Duodenal mucosa (tissue), 2 donors: ENCODE data around the gene DMTF1.

ENCODE experiments used
- H3K27ac ChIP-seq: one replicate; pipeline ENCODE4 v1.7.0; 2013; ENCODE audit warnings: low read depth, low read length
- H3K27me3 ChIP-seq, 2 donors: one replicate each; pipeline ENCODE4 v1.7.0; 2013; ENCODE audit warnings: low read length in 2 of 2, control low read depth in 1 of 2; ENCODE audit not compliant: insufficient read depth in 2 of 2, control insufficient read depth in 1 of 2
- H3K36me3 ChIP-seq, 2 donors: one replicate each; pipeline ENCODE4 v1.7.0; 2013; ENCODE audit warnings: low read length in 2 of 2, control low read depth in 1 of 2; ENCODE audit not compliant: insufficient read depth in 2 of 2, control insufficient read depth in 1 of 2
- H3K4me1 ChIP-seq, 2 donors: one replicate each; pipeline ENCODE4 v1.7.0; 2013; ENCODE audit warnings: low read length in 2 of 2, control low read depth in 1 of 2; ENCODE audit not compliant: insufficient read depth in 2 of 2, control insufficient read depth in 1 of 2
- H3K4me3 ChIP-seq, 2 donors: one replicate each; pipeline ENCODE4 v1.7.0; 2013; ENCODE audit warnings: low read length in 2 of 2, low read depth in 1 of 2
- H3K9ac ChIP-seq, 2 donors: one replicate each; pipeline ENCODE4 v1.7.0; 2013; ENCODE audit warnings: low read length in 2 of 2, low read depth in 1 of 2
- H3K9me3 ChIP-seq, 2 donors: one replicate each; pipeline ENCODE4 v1.7.0; 2013; ENCODE audit warnings: low read length in 2 of 2, control low read depth in 1 of 2; ENCODE audit not compliant: control insufficient read depth in 1 of 2

The DMTF1 gene

GRCh38 chr7:87206361-87206760 is 54.1 kb downstream of the DMTF1 start:
- H3K36me3 ChIP-seq: peaks cover 0 to 13% of the 10 kb centered on the region in 2 donors

GRCh38 chr7:87209295-87209924 is 57.2 kb downstream of the DMTF1 start:
- no peaks in the 10 kb centered on the region for H3K27me3 ChIP-seq
- no peak overlapping the region for H3K9ac ChIP-seq
- H3K4me1 ChIP-seq: peaks cover 22 to 23% of the 10 kb centered on the region in 2 donors
- peaks cover 0 to 17% of the 10 kb centered on the region in 2 donors for H3K36me3 ChIP-seq
- H3K9me3 ChIP-seq: peaks cover 8 to 14% of the 10 kb centered on the region in 2 donors
- H3K27ac ChIP-seq: no peak overlapping the region
- no peak overlapping the region for H3K4me3 ChIP-seq

More at GRCh38 chr7:87206361-87206760, 54.1 kb downstream of the DMTF1 start:
- Histone ChIP-seq H3K4me1 (peaks cover 11 to 15% of the 10 kb centered on the region in 2 donors), H3K9ac (no peak overlapping the region), H3K27ac (no peak overlapping the region), H3K9me3 (peaks cover 9 to 14% of the 10 kb centered on the region in 2 donors), H3K4me3 (no peak overlapping the region), H3K27me3 (no peaks in the 10 kb centered on the region)

GRCh38 chr7:87210506-87210905 is 58.3 kb downstream of the DMTF1 start:
- H3K9ac ChIP-seq: no peak overlapping the region
- H3K9me3 ChIP-seq: peaks cover 0 to 9% of the 10 kb centered on the region in 2 donors
- H3K27me3 ChIP-seq: no peaks in the 10 kb centered on the region
- H3K27ac ChIP-seq: no peak overlapping the region
- H3K36me3 ChIP-seq: peaks cover 0 to 17% of the 10 kb centered on the region in 2 donors
- H3K4me1 ChIP-seq: peaks cover 25% of the 10 kb centered on the region in 2 donors
- no peak overlapping the region for H3K4me3 ChIP-seq

- H3K27ac ChIP-seq: no peak overlapping the region
- H3K27me3 ChIP-seq: no peaks in the 10 kb centered on the region
- H3K36me3 ChIP-seq: peaks cover 0 to 12% of the 10 kb centered on the region in 2 donors
- no peaks in the 10 kb centered on the region for H3K9me3 ChIP-seq
- peaks cover 32 to 33% of the 10 kb centered on the region in 2 donors for H3K4me1 ChIP-seq
- no peak overlapping the region for H3K4me3 ChIP-seq
- H3K9ac ChIP-seq: no peak overlapping the region
Measured at GRCh38 chr7:87212498-87212897, 60.2 kb downstream of the DMTF1 start.

- Histone ChIP-seq H3K4me1 (peaks cover 38 to 41% of the 10 kb centered on the region in 2 donors), H3K9me3 (no peaks in the 10 kb centered on the region), H3K27me3 (no peaks in the 10 kb centered on the region), H3K36me3 (peaks cover 0 to 12% of the 10 kb centered on the region in 2 donors), H3K27ac (no peak overlapping the region), H3K9ac (no peak overlapping the region), H3K4me3 (no peak overlapping the region)
Measured at GRCh38 chr7:87213252-87213651, 61.0 kb downstream of the DMTF1 start.

DNA sequence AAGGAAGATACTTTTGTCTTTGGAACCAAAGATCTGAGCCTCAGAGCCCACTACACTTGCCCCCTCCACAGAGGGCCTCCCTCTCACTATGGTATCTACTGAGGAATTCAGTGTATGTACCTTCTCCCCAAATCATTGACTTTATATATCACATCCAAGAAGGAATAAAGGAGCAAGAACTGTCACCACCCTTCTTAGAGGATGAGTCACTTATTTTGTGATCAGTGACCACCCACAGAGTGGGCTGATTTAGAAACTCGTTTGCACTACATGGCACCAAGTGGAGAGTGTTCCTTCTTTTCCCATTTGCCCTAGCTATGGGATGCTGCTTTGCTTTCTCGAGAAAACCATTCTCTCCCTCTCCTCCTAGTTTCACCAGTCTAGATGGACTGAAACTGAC is 61.6 kb downstream of the DMTF1 start:
- Histone ChIP-seq H3K4me3 (no peak overlapping the region), H3K36me3 (peaks cover 0 to 7% of the 10 kb centered on the region in 2 donors), H3K4me1 (peaks cover 38 to 45% of the 10 kb centered on the region in 2 donors), H3K27ac (no peak overlapping the region), H3K9me3 (no peaks in the 10 kb centered on the region), H3K9ac (no peak overlapping the region), H3K27me3 (no peaks in the 10 kb centered on the region)

DNA sequence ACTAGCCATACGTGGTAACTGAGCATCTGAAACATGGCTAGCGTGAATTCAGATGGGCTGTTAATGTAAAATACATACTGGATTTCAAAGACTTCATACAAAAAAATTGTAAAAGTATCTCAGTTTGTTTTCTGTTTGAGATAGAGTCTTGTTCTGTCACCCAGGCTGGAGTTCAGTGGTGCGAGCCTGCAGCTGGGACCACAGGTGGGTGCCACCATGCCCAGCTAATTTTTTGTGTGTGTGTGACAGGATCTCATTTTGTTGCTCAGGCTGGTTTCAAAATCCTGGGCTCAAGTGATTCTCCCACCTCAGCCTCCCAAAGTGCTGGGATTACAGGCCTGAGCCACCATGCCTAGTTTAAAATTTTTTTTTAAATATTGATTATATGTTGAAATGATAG is 62.8 kb downstream of the DMTF1 start:
- no peak overlapping the region for H3K4me3 ChIP-seq
- no peaks in the 10 kb centered on the region for H3K9me3 ChIP-seq
- H3K9ac ChIP-seq: no peak overlapping the region
- H3K27ac ChIP-seq: no peak overlapping the region
- peaks cover 0 to 7% of the 10 kb centered on the region in 2 donors for H3K36me3 ChIP-seq
- H3K27me3 ChIP-seq: no peaks in the 10 kb centered on the region
- H3K4me1 ChIP-seq: peaks cover 38 to 45% of the 10 kb centered on the region in 2 donors

DNA sequence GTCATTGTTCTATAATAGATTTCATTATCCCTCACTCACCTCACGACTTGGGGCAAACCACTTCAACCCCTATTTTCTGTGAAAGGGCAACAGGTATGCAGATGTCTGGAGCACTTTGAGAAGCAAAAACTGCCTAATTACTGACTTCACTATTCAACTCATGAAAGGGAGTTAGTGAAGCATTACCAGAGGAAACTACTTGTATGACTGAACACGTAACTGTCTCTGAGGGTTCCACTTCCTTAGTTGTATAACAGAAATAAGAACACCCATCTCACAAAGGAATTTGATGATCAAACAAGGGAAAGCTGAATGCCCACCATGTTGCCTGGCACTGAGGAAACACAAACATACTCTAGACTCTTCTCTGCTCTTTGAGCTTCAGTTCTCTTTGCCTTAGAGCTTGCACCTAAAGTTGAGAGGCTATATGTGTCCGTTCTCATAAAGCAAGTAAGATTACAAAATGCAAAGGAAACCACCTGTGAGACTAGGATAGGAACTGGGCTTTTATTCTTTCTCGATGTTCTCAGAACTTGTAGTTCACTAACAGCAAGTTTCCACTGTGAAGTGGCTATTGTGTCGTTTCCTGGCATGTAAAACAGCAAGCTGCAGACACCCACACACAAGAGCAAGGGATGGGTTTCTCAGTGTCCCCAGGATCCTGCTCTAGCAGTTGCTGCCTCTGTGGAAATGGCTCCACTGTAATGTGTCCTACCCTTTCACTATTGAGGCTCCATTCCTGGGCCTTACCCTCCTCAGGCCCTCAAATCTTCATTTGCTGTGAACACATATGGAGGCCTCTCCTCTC is 64.7 kb downstream of the DMTF1 start:
- no peak overlapping the region for H3K9ac ChIP-seq
- H3K4me3 ChIP-seq: peak overlapping the region; percentile 40 to 86
- H3K4me1 ChIP-seq: peaks cover 38 to 53% of the 10 kb centered on the region in 2 donors
- no peaks in the 10 kb centered on the region for H3K9me3 ChIP-seq
- peaks cover 0 to 3% of the 10 kb centered on the region in 2 donors for H3K36me3 ChIP-seq
- H3K27me3 ChIP-seq: no peaks in the 10 kb centered on the region
- peak overlapping the region; percentile 39 for H3K27ac ChIP-seq

- Histone ChIP-seq H3K27me3 (peaks cover 0 to 5% of the 10 kb centered on the region in 2 donors), H3K9ac (peak overlapping the region; percentile 72 to 93), H3K9me3 (no peaks in the 10 kb centered on the region), H3K27ac (no peak overlapping the region), H3K36me3 (peaks cover 0 to 3% of the 10 kb centered on the region in 2 donors), H3K4me3 (peak overlapping the region; percentile 86 to 97), H3K4me1 (peaks cover 32 to 42% of the 10 kb centered on the region in 2 donors)
Measured at GRCh38 chr7:87217983-87218653, 65.9 kb downstream of the DMTF1 start.
